HepG2 (cell line): ENCODE results near the gene STRN4. TPM values are rescaled to one million over a fixed set of nuclear protein-coding genes. Genes with fewer than 3 reads are reported as not detected.

ENCODE experiments used
- EEA1 ChIP-seq: sonication (generic); formaldehyde crosslinking; IDR thresholded peaks from 2 replicates; pipeline ENCODE4 v1.5.1; 2020; ENCODE audit warnings: mild to moderate bottlenecking, missing genetic modification reagents, borderline replicate concordance
- GTF2F1 ChIP-seq: fragments of 150-350 bp; IDR thresholded peaks from 2 replicates; pipeline ENCODE4 v1.6.1; 2014; ENCODE audit warnings: low read length
- HNF4A ChIP-seq: sonication (generic); formaldehyde crosslinking; IDR thresholded peaks from 2 replicates; pipeline ENCODE4 v1.4.0; 2020; ENCODE audit warnings: missing genetic modification reagents
- HOXA3 ChIP-seq: sonication (generic); formaldehyde crosslinking; IDR thresholded peaks from 2 replicates; pipeline ENCODE4 v1.5.0; 2020; ENCODE audit warnings: missing genetic modification reagents
- JUN ChIP-seq: sonication (generic); formaldehyde crosslinking; IDR thresholded peaks from 2 replicates; pipeline ENCODE4 v1.4.0; 2020; ENCODE audit warnings: mild to moderate bottlenecking, missing genetic modification reagents
- MAZ ChIP-seq, 2 experiments: sonication (generic) in 1 of 2; formaldehyde crosslinking in 1 of 2; IDR thresholded peaks; 2 replicates each; pipeline versions ENCODE4 v1.5.0 to v1.6.1; 2012 to 2020; ENCODE audit warnings: low read depth in 2 of 2, mild to moderate bottlenecking in 2 of 2, borderline replicate concordance in 1 of 2, improper control_type of control experiment in 1 of 2, low read length in 1 of 2, missing genetic modification reagents in 1 of 2, moderate library complexity in 1 of 2
- MEF2D ChIP-seq: sonication (generic); formaldehyde crosslinking; IDR thresholded peaks from 2 replicates; pipeline ENCODE4 v1.5.1; 2020; ENCODE audit warnings: mild to moderate bottlenecking, missing genetic modification reagents
- MEIS2 ChIP-seq: sonication (generic); formaldehyde crosslinking; IDR thresholded peaks from 2 replicates; pipeline ENCODE4 v1.9.0; 2021; ENCODE audit warnings: mild to moderate bottlenecking, missing genetic modification reagents
- RBFOX2 ChIP-seq: fragments of 200-400 bp; formaldehyde crosslinking; IDR thresholded peaks from 2 replicates; pipeline ENCODE4 v1.6.1; 2017; ENCODE audit warnings: low read depth, mild to moderate bottlenecking, low read length
- SP2 ChIP-seq: sonication (generic); formaldehyde crosslinking; IDR thresholded peaks from 2 replicates; pipeline ENCODE4 v1.5.1; 2020; ENCODE audit warnings: mild to moderate bottlenecking, missing genetic modification reagents
- XBP1 ChIP-seq: sonication (generic); formaldehyde crosslinking; IDR thresholded peaks from 2 replicates; pipeline ENCODE4 v1.5.0; 2020; ENCODE audit warnings: missing genetic modification reagents
- ZFX ChIP-seq: sonication (generic); formaldehyde crosslinking; IDR thresholded peaks from 2 replicates; pipeline ENCODE4 v1.4.0; 2020; ENCODE audit warnings: mild to moderate bottlenecking, low read depth, missing genetic modification reagents, moderate library complexity
- ZKSCAN5 ChIP-seq: sonication (generic); formaldehyde crosslinking; IDR thresholded peaks from 2 replicates; pipeline ENCODE4 v1.5.1; 2020; ENCODE audit warnings: mild to moderate bottlenecking, missing genetic modification reagents
- ZNF124 ChIP-seq: sonication (generic); formaldehyde crosslinking; IDR thresholded peaks from 2 replicates; pipeline ENCODE4 v1.4.0; 2020; ENCODE audit warnings: missing genetic modification reagents
- ZNF224 ChIP-seq: sonication (generic); formaldehyde crosslinking; IDR thresholded peaks from 2 replicates; pipeline ENCODE4 v1.5.0; 2020; ENCODE audit warnings: mild to moderate bottlenecking, missing genetic modification reagents
- ZNF616 ChIP-seq: sonication (generic); formaldehyde crosslinking; IDR thresholded peaks from 2 replicates; pipeline ENCODE4 v1.5.0; 2020; ENCODE audit warnings: low read depth, mild to moderate bottlenecking, missing genetic modification reagents
- ZNF839 ChIP-seq: sonication (generic); formaldehyde crosslinking; IDR thresholded peaks from 2 replicates; pipeline ENCODE4 v1.4.0; 2020; ENCODE audit warnings: missing genetic modification reagents, mild to moderate bottlenecking, borderline replicate concordance
- polyA plus RNA-seq, 8 experiments: library from polyadenylated mRNA; depleted of rRNA in 3 of 8; stranded (reverse) in 7 of 8; unstranded in 1 of 8; fragments of >200 nt; fragmentation: Illumina TruSeq in 4 of 8; extraction: Trizol in 4 of 8; gene quantifications; 2 replicates each; pipeline versions ENCODE4 v1.2.1 to v1.2.3, GENCODE V29; 2011 to 2016; ENCODE audit warnings: low read depth in 4 of 8, missing spikeins in 1 of 8, mixed read lengths in 1 of 8; ENCODE audit not compliant: insufficient read depth in 1 of 8
- total RNA-seq, 5 experiments: library from RNA; depleted of rRNA; stranded (reverse); fragments of >200 nt; fragmentation: Illumina TruSeq; extraction: Trizol; gene quantifications; 2 replicates each; pipeline ENCODE4 v1.2.3, GENCODE V29; 2016; ENCODE audit warnings: low read depth in 1 of 5
- TF ChIP-seq, protein P1 (sequence below): sonication (generic); formaldehyde crosslinking; IDR thresholded peaks from 2 replicates; pipeline ENCODE4 v1.9.0; 2021; ENCODE audit warnings: missing genetic modification reagents, borderline replicate concordance
- TF ChIP-seq, protein P2 (sequence below): sonication (generic); formaldehyde crosslinking; IDR thresholded peaks from 2 replicates; pipeline ENCODE4 v1.4.0; 2020; ENCODE audit warnings: missing genetic modification reagents, mild to moderate bottlenecking, borderline replicate concordance
- TF ChIP-seq, protein P3 (sequence below): sonication (generic); formaldehyde crosslinking; IDR thresholded peaks from 2 replicates; pipeline ENCODE4 v1.4.0; 2020; ENCODE audit warnings: mild to moderate bottlenecking, low read depth, missing genetic modification reagents
- TF ChIP-seq, protein P4 (sequence below): sonication (generic); formaldehyde crosslinking; conservative IDR thresholded peaks from 2 replicates; pipeline ENCODE4 v1.8.0; 2022; ENCODE audit warnings: mild to moderate bottlenecking, moderate library complexity, missing genetic modification reagents

Gene STRN4
- total and polyA plus RNA-seq, 2 of the 13 experiments (the other 11 are each of a cell fraction or from before 2014, with no cell fraction given), result 43.1 to 57.3 TPM

DNA sequence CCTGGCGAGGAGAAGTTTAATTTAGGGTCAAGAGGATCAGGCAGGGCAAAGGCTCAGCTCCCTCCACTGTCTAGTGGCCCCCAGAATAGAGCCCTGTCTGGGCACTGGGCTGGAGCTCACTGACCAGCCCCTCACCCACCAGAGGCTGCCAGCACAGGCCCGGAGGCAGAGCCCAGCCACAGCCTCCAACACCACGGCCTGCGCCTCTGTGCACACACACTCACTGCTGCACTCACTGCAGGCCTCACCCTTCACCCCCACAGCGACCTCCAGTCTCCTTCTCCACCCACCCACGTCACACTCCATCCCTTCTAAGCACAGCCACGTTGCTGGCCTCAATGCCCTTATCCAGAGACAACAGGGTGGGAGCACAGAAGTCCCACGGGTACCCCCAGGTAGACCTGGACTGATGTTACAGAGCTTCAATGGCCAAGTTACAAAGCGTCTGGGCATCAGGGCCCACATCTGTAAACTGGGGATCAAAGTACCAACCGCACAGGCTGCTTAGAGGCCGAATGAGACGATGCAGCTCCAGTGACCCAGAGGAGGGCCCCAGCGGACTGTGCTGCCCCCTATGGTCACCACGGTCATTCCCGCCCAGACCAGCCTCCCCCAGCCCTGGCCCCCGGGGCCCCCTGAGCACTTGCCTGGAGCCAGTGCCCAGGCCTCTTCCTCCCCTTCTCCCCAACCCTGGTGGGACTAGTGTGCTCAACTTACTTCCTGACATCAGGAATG is 24.8 kb downstream of the STRN4 start (continued):
- TF ChIP-seq, protein P1, sequence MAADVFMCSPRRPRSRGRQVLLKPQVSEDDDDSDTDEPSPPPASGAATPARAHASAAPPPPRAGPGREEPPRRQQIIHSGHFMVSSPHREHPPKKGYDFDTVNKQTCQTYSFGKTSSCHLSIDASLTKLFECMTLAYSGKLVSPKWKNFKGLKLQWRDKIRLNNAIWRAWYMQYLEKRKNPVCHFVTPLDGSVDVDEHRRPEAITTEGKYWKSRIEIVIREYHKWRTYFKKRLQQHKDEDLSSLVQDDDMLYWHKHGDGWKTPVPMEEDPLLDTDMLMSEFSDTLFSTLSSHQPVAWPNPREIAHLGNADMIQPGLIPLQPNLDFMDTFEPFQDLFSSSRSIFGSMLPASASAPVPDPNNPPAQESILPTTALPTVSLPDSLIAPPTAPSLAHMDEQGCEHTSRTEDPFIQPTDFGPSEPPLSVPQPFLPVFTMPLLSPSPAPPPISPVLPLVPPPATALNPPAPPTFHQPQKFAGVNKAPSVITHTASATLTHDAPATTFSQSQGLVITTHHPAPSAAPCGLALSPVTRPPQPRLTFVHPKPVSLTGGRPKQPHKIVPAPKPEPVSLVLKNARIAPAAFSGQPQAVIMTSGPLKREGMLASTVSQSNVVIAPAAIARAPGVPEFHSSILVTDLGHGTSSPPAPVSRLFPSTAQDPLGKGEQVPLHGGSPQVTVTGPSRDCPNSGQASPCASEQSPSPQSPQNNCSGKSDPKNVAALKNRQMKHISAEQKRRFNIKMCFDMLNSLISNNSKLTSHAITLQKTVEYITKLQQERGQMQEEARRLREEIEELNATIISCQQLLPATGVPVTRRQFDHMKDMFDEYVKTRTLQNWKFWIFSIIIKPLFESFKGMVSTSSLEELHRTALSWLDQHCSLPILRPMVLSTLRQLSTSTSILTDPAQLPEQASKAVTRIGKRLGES, result no peak
- TF ChIP-seq HNF4A, result peak; percentile 72
- no peak for TF ChIP-seq SP2
- no peak for TF ChIP-seq ZKSCAN5 (CRISPR knock-in tag)
- TF ChIP-seq, protein P2, sequence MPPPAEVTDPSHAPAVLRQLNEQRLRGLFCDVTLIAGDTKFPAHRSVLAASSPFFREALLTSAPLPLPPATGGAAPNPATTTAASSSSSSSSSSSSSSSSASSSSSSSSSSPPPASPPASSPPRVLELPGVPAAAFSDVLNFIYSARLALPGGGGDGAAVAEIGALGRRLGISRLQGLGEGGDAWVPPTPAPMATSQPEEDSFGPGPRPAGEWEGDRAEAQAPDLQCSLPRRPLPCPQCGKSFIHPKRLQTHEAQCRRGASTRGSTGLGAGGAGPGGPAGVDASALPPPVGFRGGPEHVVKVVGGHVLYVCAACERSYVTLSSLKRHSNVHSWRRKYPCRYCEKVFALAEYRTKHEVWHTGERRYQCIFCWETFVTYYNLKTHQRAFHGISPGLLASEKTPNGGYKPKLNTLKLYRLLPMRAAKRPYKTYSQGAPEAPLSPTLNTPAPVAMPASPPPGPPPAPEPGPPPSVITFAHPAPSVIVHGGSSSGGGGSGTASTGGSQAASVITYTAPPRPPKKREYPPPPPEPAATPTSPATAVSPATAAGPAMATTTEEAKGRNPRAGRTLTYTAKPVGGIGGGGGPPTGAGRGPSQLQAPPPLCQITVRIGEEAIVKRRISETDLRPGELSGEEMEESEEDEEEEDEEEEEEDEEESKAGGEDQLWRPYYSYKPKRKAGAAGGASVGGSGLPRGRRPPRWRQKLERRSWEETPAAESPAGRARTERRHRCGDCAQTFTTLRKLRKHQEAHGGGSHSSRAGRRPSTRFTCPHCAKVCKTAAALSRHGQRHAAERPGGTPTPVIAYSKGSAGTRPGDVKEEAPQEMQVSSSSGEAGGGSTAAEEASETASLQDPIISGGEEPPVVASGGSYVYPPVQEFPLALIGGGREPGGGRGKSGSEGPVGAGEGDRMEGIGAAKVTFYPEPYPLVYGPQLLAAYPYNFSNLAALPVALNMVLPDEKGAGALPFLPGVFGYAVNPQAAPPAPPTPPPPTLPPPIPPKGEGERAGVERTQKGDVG (CRISPR knock-in tag), result peak; percentile 95; the same call in 1 of the 2 replicates
- TF ChIP-seq JUN, result no peak
- TF ChIP-seq ZNF124 (CRISPR knock-in tag), result no peak
- no peak for TF ChIP-seq EEA1
- TF ChIP-seq RBFOX2, result no peak
- TF ChIP-seq ZFX, result peak; percentile 46; the same call in 1 of the 2 replicates
- no peak for TF ChIP-seq MEIS2 (CRISPR knock-in tag)
- no peak for TF ChIP-seq ZNF616 (CRISPR knock-in tag)
- TF ChIP-seq MAZ (IDR thresholded peaks at IDR 0.05; ENCODE audit: borderline replicate concordance, low read depth, low read length), result peak; percentile 42; the same call in 1 of the 2 replicates
- no peak for TF ChIP-seq MAZ (CRISPR knock-in tag; IDR thresholded peaks at IDR 0.05; ENCODE audit: low read depth)
- no peak for TF ChIP-seq XBP1 (CRISPR knock-in tag)
- TF ChIP-seq, protein P3, sequence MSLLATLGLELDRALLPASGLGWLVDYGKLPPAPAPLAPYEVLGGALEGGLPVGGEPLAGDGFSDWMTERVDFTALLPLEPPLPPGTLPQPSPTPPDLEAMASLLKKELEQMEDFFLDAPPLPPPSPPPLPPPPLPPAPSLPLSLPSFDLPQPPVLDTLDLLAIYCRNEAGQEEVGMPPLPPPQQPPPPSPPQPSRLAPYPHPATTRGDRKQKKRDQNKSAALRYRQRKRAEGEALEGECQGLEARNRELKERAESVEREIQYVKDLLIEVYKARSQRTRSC (CRISPR knock-in tag), result no peak
- TF ChIP-seq HOXA3, result peak; percentile 51; the same call in 1 of the 2 replicates
- TF ChIP-seq ZNF224 (CRISPR knock-in tag), result no peak
- TF ChIP-seq, protein P4, sequence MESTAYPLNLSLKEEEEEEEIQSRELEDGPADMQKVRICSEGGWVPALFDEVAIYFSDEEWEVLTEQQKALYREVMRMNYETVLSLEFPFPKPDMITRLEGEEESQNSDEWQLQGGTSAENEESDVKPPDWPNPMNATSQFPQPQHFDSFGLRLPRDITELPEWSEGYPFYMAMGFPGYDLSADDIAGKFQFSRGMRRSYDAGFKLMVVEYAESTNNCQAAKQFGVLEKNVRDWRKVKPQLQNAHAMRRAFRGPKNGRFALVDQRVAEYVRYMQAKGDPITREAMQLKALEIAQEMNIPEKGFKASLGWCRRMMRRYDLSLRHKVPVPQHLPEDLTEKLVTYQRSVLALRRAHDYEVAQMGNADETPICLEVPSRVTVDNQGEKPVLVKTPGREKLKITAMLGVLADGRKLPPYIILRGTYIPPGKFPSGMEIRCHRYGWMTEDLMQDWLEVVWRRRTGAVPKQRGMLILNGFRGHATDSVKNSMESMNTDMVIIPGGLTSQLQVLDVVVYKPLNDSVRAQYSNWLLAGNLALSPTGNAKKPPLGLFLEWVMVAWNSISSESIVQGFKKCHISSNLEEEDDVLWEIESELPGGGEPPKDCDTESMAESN, result no peak
- TF ChIP-seq GTF2F1, result no peak
- TF ChIP-seq MEF2D (CRISPR knock-in tag), result 0 out of 2 replicates have a peak, but pooled peaks have one; percentile 26
- no peak for TF ChIP-seq ZNF839
